Activated T-helper 1 cell treated with Interleukin-2 at 50 U/mL for 16 hours (primary cell): ENCODE data around the gene CTTN.

ENCODE experiments used
- DNase-seq: peaks from one replicate; pipeline ENCODE4 v3.0.0-alpha.2; 2020; ENCODE audit warnings: low read depth

Gene CTTN

GRCh38 chr11:70477609-70478008, 79.3 kb downstream of the CTTN start:
- DNase-seq, result no peak

GRCh38 chr11:70478166-70478890, 80.0 kb downstream of the CTTN start:
- DNase-seq, result no peak

GRCh38 chr11:70480711-70481110, 82.4 kb downstream of the CTTN start:
- DNase-seq, result no peak

GRCh38 chr11:70481625-70482528, 83.5 kb downstream of the CTTN start:
- no peak for DNase-seq

GRCh38 chr11:70482529-70482917, 84.2 kb downstream of the CTTN start:
- DNase-seq, result no peak

- DNase-seq, result no peak
Observed at GRCh38 chr11:70483077-70483861, 84.9 kb downstream of the CTTN start.

GRCh38 chr11:70483917-70484316, 85.6 kb downstream of the CTTN start:
- no peak for DNase-seq

GRCh38 chr11:70485326-70486025, 87.1 kb downstream of the CTTN start:
- DNase-seq, result no peak

- no peak for DNase-seq
Observed at GRCh38 chr11:70486026-70486415, 87.7 kb downstream of the CTTN start.
